Esophagus squamous epithelium (tissue), 5 donors: ENCODE measurements around the gene ELAPOR2. TPM values are rescaled to one million over a fixed set of nuclear protein-coding genes. Genes with fewer than 3 reads are reported as not detected.
"Not testable (repeated sequence)": the region's sequence is repeated elsewhere in the genome, so short reads cannot be mapped to it uniquely, and the experiment has no call there.

Experiments used
- DNase-seq: peaks from one replicate; lab custom pipeline; 2025; lab: John Stamatoyannopoulos, UW
- H3K27ac ChIP-seq, 4 donors: fragments of 200-600 bp; sonication (generic); one replicate each; pipeline ENCODE4 v1.5.1; 2016 to 2019; ENCODE audit warnings: mild to moderate bottlenecking in 1 of 4
- H3K27me3 ChIP-seq, 4 donors: fragments of 200-600 bp; sonication (generic); 1 replicate in 3 of 4; 2 replicates in 1 of 4; pipeline versions ENCODE4 v1.5.1 to v1.6.0; 2017 to 2021; ENCODE audit warnings: antibody characterized with exemption in 1 of 4
- H3K36me3 ChIP-seq, 3 donors: fragments of 200-600 bp; sonication (generic); one replicate each; pipeline ENCODE4 v1.5.1; 2016 to 2019
- H3K4me1 ChIP-seq, 3 donors: fragments of 200-600 bp; sonication (generic); one replicate each; pipeline ENCODE4 v1.5.1; 2017 to 2019
- H3K4me3 ChIP-seq, 4 donors: fragments of 200-600 bp; sonication (generic); 1 replicate in 3 of 4; 2 replicates in 1 of 4; pipeline ENCODE4 v1.5.1; 2016 to 2019; ENCODE audit warnings: mild to moderate bottlenecking in 2 of 4, moderate library complexity in 1 of 4
- H3K9me3 ChIP-seq, 3 donors: fragments of 200-600 bp; sonication (generic); one replicate each; pipeline ENCODE4 v1.5.1; 2016 to 2019
- POLR2A ChIP-seq, 4 donors: fragments of 450-650 bp; IDR thresholded peaks; one replicate each; pipeline ENCODE4 v1.6.1; 2017; ENCODE audit warnings: antibody characterized with exemption in 4 of 4, mild to moderate bottlenecking in 4 of 4, moderate library complexity in 3 of 4
- WGBS, 2 donors: methylation state at CpG; one replicate each; pipeline ENCODE4 v1.1.5; 2018; 5-methylcytosine and 5-hydroxymethylcytosine counted together
- intact Hi-C: fragments of 100-400 bp; cut with DNase I; formaldehyde crosslinking; loops from one replicate; pipeline ENCODE4 v1.15.0; 2022
- total RNA-seq, 4 donors: library from RNA; depleted of rRNA; stranded (reverse); fragments of >200 nt; gene quantifications; one replicate each; pipeline ENCODE4 v1.1.0, GENCODE V29; 2016
- TF ChIP-seq, protein P1 (sequence below), 6 experiments: fragments of 450-650 bp in 4 of 6; fragments of 200-600 bp in 2 of 6; sonication (generic) in 2 of 6; IDR thresholded peaks; one replicate each; pipeline ENCODE4 v1.5.1; 2016 to 2019; ENCODE audit warnings: antibody characterized with exemption in 6 of 6, mild to moderate bottlenecking in 4 of 6, moderate library complexity in 4 of 6
- donor health status: DM: yes; HTN: yes; CAD: no.

ELAPOR2 gene
- total RNA-seq, 4 donors from 2014 or later, result 0.45 to 10.9 (median 3.3) TPM

DNA sequence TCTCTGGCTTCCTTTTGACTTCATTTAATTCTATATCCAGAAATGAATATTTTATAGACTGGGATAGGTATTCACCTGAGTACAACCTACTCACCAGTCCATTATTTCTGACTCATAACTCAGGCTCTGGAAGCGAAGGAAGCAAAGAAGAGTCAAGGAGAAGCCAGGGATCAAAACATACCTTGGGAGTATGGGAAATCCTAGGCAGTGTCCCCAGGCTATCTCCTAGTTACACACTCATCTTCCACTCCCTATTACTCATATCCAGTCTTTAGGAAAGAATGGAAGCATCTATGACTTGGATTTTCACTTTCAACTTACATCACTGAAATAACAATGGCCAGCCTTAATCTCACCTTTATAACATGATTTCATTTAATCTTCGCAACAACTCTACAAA is 40.9 kb upstream of the ELAPOR2 start:
- H3K4me1 ChIP-seq, result no peaks in the 10 kb centered on the region
- no peak for TF ChIP-seq POLR2A (IDR thresholded peaks at IDR 0.05)
- TF ChIP-seq, protein P1, sequence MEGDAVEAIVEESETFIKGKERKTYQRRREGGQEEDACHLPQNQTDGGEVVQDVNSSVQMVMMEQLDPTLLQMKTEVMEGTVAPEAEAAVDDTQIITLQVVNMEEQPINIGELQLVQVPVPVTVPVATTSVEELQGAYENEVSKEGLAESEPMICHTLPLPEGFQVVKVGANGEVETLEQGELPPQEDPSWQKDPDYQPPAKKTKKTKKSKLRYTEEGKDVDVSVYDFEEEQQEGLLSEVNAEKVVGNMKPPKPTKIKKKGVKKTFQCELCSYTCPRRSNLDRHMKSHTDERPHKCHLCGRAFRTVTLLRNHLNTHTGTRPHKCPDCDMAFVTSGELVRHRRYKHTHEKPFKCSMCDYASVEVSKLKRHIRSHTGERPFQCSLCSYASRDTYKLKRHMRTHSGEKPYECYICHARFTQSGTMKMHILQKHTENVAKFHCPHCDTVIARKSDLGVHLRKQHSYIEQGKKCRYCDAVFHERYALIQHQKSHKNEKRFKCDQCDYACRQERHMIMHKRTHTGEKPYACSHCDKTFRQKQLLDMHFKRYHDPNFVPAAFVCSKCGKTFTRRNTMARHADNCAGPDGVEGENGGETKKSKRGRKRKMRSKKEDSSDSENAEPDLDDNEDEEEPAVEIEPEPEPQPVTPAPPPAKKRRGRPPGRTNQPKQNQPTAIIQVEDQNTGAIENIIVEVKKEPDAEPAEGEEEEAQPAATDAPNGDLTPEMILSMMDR (IDR thresholded peaks at IDR 0.05), result no peak
- no peaks in the 10 kb centered on the region for H3K9me3 ChIP-seq
- 45 to 78% methylated on average over 2 of the region's 2 CpGs for WGBS, 2 donors
- intact Hi-C loops, result no loop called here
- H3K27ac ChIP-seq, result no peak overlapping the region
- H3K4me3 ChIP-seq, result no peak overlapping the region
- no peaks in the 10 kb centered on the region for H3K27me3 ChIP-seq
- no peak for DNase-seq
- no peaks in the 10 kb centered on the region for H3K36me3 ChIP-seq

DNA sequence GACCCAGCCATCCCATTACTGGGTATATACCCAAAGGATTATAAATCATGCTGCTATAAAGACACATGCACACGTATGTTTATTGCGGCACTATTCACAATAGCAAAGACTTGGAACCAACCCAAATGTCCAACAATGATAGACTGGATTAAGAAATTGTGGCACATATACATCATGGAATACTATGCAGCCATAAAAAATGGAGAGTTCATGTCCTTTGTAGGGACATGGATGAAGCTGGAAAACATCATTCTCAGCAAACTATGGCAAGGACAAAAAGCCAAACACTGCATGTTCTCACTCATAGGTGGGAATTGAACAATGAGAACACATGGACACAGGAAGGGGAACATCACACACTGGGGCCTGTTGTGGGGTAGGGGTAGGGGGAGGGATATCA is 37.9 kb upstream of the ELAPOR2 start:
- H3K4me1 ChIP-seq, DNase-seq, H3K27ac ChIP-seq, H3K4me3 ChIP-seq, H3K36me3 ChIP-seq, H3K9me3 ChIP-seq, H3K27me3 ChIP-seq, intact Hi-C loops: not testable (repeated sequence)
- WGBS, 2 donors, result 80 to 94% methylated on average over 1 to 2 of the region's 2 CpGs

DNA sequence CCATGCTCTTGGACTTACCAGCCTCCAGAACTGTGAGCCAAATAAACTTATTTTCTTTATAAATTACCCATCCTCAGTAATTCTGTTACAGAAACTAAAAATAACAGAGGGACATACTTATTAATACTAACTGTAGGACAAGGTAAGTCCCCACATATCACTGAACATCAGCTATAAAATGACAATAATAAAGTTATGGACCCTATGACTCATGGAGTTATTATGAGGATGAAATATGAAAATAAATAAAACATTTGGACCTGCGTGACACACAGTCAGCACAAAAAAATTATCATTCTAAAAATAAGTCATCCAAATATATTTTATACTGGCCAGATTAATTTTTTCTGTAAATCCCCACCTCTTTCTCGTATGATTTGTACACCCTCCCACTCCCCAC is 34.9 kb upstream of the ELAPOR2 start:
- Histone ChIP-seq H3K36me3 (no peaks in the 10 kb centered on the region), H3K9me3 (no peaks in the 10 kb centered on the region), H3K27ac (no peak overlapping the region), H3K4me3 (no peak overlapping the region), H3K4me1 (no peaks in the 10 kb centered on the region), H3K27me3 (no peaks in the 10 kb centered on the region)
- no peak for DNase-seq
- intact Hi-C loops, result no loop called here
- 80 to 85% methylated on average over 2 of the region's 2 CpGs for WGBS, 2 donors
- TF ChIP-seq, protein P1 (IDR thresholded peaks at IDR 0.05), result no peak
- TF ChIP-seq POLR2A (IDR thresholded peaks at IDR 0.05), result no peak

DNA sequence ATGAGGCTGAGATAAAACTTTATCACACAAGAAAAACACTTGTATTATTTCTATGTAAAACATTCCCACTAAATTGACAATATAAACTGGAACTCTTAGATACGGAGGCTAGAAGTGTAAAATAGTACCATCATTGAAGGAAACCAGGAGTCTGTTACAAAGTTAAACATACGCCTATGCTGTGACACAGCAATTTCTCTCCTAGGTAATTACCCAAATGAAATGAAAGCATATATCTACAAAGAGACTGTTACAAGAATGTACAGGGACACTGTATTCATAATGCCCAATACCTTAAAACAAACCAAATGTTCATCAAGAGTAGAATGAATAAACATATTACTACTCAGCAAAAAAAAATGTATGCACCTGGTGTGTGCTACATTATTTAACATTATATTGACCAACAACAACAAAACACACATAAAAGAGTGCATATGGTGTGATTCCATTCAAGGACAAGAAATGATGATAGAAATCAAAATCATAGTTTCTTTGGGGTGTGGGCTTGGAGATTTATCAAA is 33.2 kb upstream of the ELAPOR2 start:
- no peak for DNase-seq
- no peak overlapping the region for H3K4me3 ChIP-seq
- WGBS, 2 donors, result 84 to 92% methylated on average over 2 of the region's 2 CpGs
- H3K27ac ChIP-seq, result no peak overlapping the region
- no peaks in the 10 kb centered on the region for H3K27me3 ChIP-seq
- H3K9me3 ChIP-seq, result no peaks in the 10 kb centered on the region
- H3K36me3 ChIP-seq, result no peaks in the 10 kb centered on the region
- intact Hi-C loops, result no loop called here
- TF ChIP-seq, protein P1 (IDR thresholded peaks at IDR 0.05), result no peak
- TF ChIP-seq POLR2A (IDR thresholded peaks at IDR 0.05), result no peak
- no peaks in the 10 kb centered on the region for H3K4me1 ChIP-seq

DNA sequence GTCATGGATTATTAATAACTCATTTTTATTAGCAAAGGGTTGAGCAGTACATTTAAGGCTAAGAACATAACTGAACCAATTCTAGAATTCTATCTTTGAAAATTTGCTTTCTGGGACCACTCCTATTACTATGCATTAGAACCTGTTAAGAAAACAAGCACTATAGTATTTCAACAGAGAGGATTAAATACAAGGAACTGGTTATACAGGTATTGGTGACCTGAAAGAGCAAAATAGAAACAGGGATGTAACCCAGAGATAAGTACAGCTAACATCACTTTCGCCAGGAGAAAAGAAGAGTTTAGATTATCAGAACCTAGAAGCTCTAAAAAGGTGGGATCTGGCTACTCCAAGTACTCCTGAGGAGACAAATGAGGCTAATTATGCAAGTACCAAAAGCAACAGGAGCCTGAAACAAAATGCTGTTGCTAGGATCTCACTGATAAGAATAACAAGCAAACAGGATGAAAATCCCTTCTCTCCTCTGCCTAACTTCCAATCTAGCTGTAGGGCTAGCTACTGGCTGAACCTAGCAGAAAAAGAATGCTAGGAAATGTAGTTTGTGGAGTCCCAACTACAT is 32.1 kb upstream of the ELAPOR2 start:
- no peaks in the 10 kb centered on the region for H3K9me3 ChIP-seq
- no peaks in the 10 kb centered on the region for H3K4me1 ChIP-seq
- no peak for TF ChIP-seq POLR2A (IDR thresholded peaks at IDR 0.05)
- TF ChIP-seq, protein P1 (IDR thresholded peaks at IDR 0.05), result no peak
- no peak for DNase-seq
- no peak overlapping the region for H3K27ac ChIP-seq
- H3K36me3 ChIP-seq, result no peaks in the 10 kb centered on the region
- 47 to 52% methylated on average over 1 of the region's 1 CpG for WGBS, 2 donors
- no peak overlapping the region for H3K4me3 ChIP-seq
- H3K27me3 ChIP-seq, result no peaks in the 10 kb centered on the region
- intact Hi-C loops, result no loop called here
